Activated CD8-positive, alpha-beta memory T cell treated with anti-CD3 and anti-CD28 coated beads for 1 hour (primary cell): ENCODE measurements around the gene CCL7.

Experiments used
- DNase-seq, 2 donors: peaks; one replicate each; pipeline ENCODE4 v3.0.0-alpha.2; 2020; ENCODE audit warnings: low read depth in 1 of 2; ENCODE audit errors: extremely low read depth in 1 of 2

The CCL7 gene

GRCh38 chr17:34246446-34246845 lies 23.6 kb upstream of the CCL7 start:
- DNase-seq: no peak

GRCh38 chr17:34246881-34247280 lies 23.1 kb upstream of the CCL7 start:
- no peak for DNase-seq

GRCh38 chr17:34248511-34249024 lies 21.5 kb upstream of the CCL7 start:
- DNase-seq: no peak

GRCh38 chr17:34249061-34249460 lies 21.0 kb upstream of the CCL7 start:
- DNase-seq: no peak

- DNase-seq: no peak
Observed at GRCh38 chr17:34249478-34249877, 20.5 kb upstream of the CCL7 start.

GRCh38 chr17:34251186-34251585 lies 18.8 kb upstream of the CCL7 start:
- DNase-seq: no peak

GRCh38 chr17:34252095-34252443 lies 18.0 kb upstream of the CCL7 start:
- DNase-seq: no peak

- no peak for DNase-seq
Observed at GRCh38 chr17:34252444-34253138, 17.4 kb upstream of the CCL7 start.

GRCh38 chr17:34253139-34253525 lies 16.9 kb upstream of the CCL7 start:
- DNase-seq: no peak

GRCh38 chr17:34254146-34254545 lies 15.9 kb upstream of the CCL7 start:
- no peak for DNase-seq

GRCh38 chr17:34254651-34255380 lies 15.2 kb upstream of the CCL7 start, which contains the start of gene CCL2:
Gene CCL2 (plus strand): TSS chr17:34255285. CDS start chr17:34255350, 65 bp downstream.
- DNase-seq: no peak

- DNase-seq: no peak
Observed at GRCh38 chr17:34255381-34255732, 14.7 kb upstream of the CCL7 start.

GRCh38 chr17:34255841-34256240 lies 14.2 kb upstream of the CCL7 start:
- DNase-seq: no peak

- DNase-seq: no peak
Observed at GRCh38 chr17:34257299-34257985, 12.6 kb upstream of the CCL7 start.

- DNase-seq: no peak
Observed at GRCh38 chr17:34257986-34258326, 12.1 kb upstream of the CCL7 start.

- DNase-seq: no peak
Observed at GRCh38 chr17:34259146-34259545, 10.9 kb upstream of the CCL7 start.

GRCh38 chr17:34260861-34261260 lies 9.2 kb upstream of the CCL7 start:
- DNase-seq: no peak

- DNase-seq: no peak
Observed at GRCh38 chr17:34261568-34262337, 8.3 kb upstream of the CCL7 start.

- DNase-seq: no peak
Observed at GRCh38 chr17:34265711-34266110, 4.3 kb upstream of the CCL7 start.

- DNase-seq: no peak
Observed at GRCh38 chr17:34275881-34276280, 5.9 kb downstream of the CCL7 start.

- DNase-seq: no peak
Observed at GRCh38 chr17:34276826-34277225, 6.8 kb downstream of the CCL7 start.
